ENCODE results near the gene FNIP2.

DNA sequence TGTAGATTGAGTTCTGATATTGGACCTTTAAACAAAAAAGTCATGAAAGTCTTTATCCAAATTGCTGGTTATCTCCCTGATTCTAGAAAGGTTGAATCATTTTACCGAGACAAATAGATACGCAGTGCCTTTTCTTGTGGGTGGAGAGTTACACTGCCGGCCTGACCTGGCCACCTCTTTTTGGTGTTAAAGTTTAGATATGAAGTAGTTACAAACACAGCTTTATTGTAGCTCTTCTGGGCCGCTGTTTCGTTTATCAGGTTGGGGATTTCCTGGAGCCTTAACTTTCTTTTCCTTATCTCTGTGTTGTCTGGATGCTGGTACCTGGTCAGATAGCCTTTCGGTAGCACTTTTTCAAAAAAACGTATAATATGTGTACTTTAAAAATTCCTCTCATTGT is 31.0 kb downstream of the FNIP2 start:
- TF ChIP-seq, protein P1, sequence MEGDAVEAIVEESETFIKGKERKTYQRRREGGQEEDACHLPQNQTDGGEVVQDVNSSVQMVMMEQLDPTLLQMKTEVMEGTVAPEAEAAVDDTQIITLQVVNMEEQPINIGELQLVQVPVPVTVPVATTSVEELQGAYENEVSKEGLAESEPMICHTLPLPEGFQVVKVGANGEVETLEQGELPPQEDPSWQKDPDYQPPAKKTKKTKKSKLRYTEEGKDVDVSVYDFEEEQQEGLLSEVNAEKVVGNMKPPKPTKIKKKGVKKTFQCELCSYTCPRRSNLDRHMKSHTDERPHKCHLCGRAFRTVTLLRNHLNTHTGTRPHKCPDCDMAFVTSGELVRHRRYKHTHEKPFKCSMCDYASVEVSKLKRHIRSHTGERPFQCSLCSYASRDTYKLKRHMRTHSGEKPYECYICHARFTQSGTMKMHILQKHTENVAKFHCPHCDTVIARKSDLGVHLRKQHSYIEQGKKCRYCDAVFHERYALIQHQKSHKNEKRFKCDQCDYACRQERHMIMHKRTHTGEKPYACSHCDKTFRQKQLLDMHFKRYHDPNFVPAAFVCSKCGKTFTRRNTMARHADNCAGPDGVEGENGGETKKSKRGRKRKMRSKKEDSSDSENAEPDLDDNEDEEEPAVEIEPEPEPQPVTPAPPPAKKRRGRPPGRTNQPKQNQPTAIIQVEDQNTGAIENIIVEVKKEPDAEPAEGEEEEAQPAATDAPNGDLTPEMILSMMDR (conservative IDR thresholded peaks at IDR 0.05 in 1 of 2, IDR thresholded peaks at IDR 0.05 in 1 of 2; ENCODE audit: extremely low read depth in 1 of 2, insufficient read depth in 1 of 2, low read depth in 1 of 2, low read length in 2 of 2), result no peak
- no peak for TF ChIP-seq EZH2 (IDR thresholded peaks at IDR 0.05; ENCODE audit: borderline replicate concordance, low read length)

Data from mammary epithelial cell (primary cell).